Mesodermal cell (in vitro differentiated cells): Measurements from ENCODE around the gene PPA1.
A peak's percentile ranks its signal among the peaks of the same experiment; 100 is the strongest.
"Not testable (repeated sequence)": the region's sequence is repeated elsewhere in the genome, so short reads cannot be mapped to it uniquely, and the experiment has no call there.

Experiments used
- H3K27ac ChIP-seq: 2 replicates; pipeline ENCODE4 v1.7.0; 2013; ENCODE audit warnings: mild to moderate bottlenecking, low read depth, low read length, moderate library complexity; ENCODE audit not compliant: severe bottlenecking
- H3K36me3 ChIP-seq: 2 replicates; pipeline ENCODE4 v1.7.1; 2013; ENCODE audit warnings: mild to moderate bottlenecking, low read length, moderate library complexity; ENCODE audit not compliant: control insufficient read depth, insufficient read depth
- H3K4me1 ChIP-seq: one replicate; pipeline ENCODE4 v1.7.1; 2013; ENCODE audit warnings: mild to moderate bottlenecking, low read length; ENCODE audit not compliant: insufficient read depth, control insufficient read depth, poor library complexity, severe bottlenecking
- H3K4me3 ChIP-seq: 2 replicates; pipeline ENCODE4 v1.7.0; 2013; ENCODE audit warnings: low read length, control low read depth, mild to moderate bottlenecking; ENCODE audit not compliant: insufficient read depth, poor library complexity, severe bottlenecking; ENCODE audit errors: extremely low read depth
- H3K9me3 ChIP-seq: 2 replicates; pipeline ENCODE4 v1.7.1; 2013; ENCODE audit warnings: mild to moderate bottlenecking, low read length, moderate library complexity; ENCODE audit not compliant: control insufficient read depth
- WGBS, 2 experiments: methylation state at CpG; one replicate each; pipeline ENCODE4 v1.1.5; 2013; ENCODE audit warnings: missing lambda C conversion rate in 2 of 2; ENCODE audit not compliant: insufficient coverage in 2 of 2; 5-methylcytosine and 5-hydroxymethylcytosine counted together

PPA1 gene

GRCh38 chr10:70233939-70234300 lies 691 bp upstream of the PPA1 start:
- WGBS, 2 experiments, result no CpG with 5 or more reads among the region's 8 CpGs
- Histone ChIP-seq H3K4me1 (no peaks in the 10 kb centered on the region), H3K36me3 (peaks cover 15% of the 10 kb centered on the region), H3K27ac (no peak overlapping the region), H3K9me3 (no peaks in the 10 kb centered on the region), H3K4me3 (peak overlapping the region; percentile 79)

GRCh38 chr10:70232859-70233108 lies 445 bp downstream of the PPA1 start:
- Histone ChIP-seq H3K36me3 (peaks cover 25% of the 10 kb centered on the region), H3K27ac (no peak overlapping the region), H3K4me3 (peak overlapping the region; percentile 79), H3K9me3 (no peaks in the 10 kb centered on the region), H3K4me1 (no peaks in the 10 kb centered on the region)
- 0% methylated on average over 7 to 16 of the region's 18 CpGs for WGBS, 2 experiments

GRCh38 chr10:70232155-70232858 lies 922 bp downstream of the PPA1 start:
- Histone ChIP-seq H3K9me3 (no peaks in the 10 kb centered on the region), H3K27ac (no peak overlapping the region), H3K36me3 (peaks cover 28% of the 10 kb centered on the region), H3K4me3 (peak overlapping the region; percentile 79), H3K4me1 (no peaks in the 10 kb centered on the region)
- WGBS, 2 experiments, result 1 to 2% methylated on average over 19 to 30 of the region's 39 CpGs

DNA sequence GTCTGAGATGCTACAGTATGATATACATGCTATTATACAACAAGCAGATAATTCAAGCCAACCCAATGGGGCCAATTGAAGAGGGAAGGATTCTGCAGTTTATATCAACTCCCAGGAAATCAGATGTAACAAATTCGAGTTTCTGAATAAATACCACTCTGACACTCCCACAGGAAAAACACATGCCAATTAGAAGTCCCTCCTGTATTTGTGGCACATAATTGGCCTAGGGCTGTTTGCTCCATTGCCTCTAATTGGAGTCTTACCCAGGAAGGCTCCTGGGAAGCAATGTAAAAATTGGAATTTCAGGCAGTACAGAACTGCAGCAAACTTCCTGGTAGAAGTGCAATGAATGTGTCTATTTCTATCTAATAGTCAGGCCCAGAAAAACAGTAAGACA lies 4.7 kb downstream of the PPA1 start:
- H3K36me3 ChIP-seq, result peaks cover 38% of the 10 kb centered on the region
- WGBS, 2 experiments, result 67% methylated on average over 1 of the region's 1 CpG; no CpG with 5 or more reads in 1 of the 2 experiments

DNA sequence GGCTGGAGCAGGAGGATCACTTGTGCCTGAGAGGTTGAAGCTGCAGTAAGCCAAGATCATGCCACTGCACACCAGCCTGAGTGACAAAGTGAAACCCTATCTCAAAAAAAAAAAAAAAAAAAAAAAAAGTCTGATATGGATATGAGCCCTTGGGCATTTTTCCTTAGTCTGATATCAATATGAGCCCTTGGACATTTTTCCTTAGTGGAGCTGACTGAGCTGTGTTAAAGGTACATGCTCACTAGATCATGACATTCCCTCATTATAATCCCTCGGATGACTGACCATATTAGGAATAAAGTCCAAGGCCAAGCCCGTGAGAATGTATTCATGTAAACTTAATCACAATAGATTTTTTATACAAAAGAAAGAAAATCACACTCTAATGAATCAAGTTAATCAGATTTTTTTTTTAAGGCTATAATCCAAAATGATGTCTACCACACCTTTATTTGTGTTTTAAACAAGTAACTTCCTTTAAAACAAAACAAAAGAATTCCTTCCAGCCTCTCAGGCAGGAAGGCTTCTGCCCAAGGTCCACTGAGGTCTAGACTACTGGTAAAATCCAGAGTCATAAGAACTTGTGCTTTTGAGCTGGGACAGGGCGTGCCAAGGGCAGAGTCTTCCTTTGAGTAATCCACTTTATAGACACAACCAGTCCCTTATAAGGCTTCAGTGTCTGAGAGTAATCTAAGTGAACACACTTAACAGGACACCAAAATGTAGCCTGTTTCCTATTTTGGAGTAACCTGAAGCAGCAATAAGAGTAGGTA lies 5.5 kb downstream of the PPA1 start:
- Histone ChIP-seq H3K27ac (no peak overlapping the region), H3K4me3 (no peak overlapping the region), H3K9me3 (no peaks in the 10 kb centered on the region), H3K4me1 (no peaks in the 10 kb centered on the region), H3K36me3 (peaks cover 38% of the 10 kb centered on the region)
- 67% methylated on average over 1 of the region's 3 CpGs; no CpG with 5 or more reads in 1 of the 2 experiments for WGBS, 2 experiments

More for the DNA sequence above, 4.7 kb downstream of the PPA1 start:
- H3K4me3 ChIP-seq, result no peak overlapping the region
- no peak overlapping the region for H3K27ac ChIP-seq
- H3K9me3 ChIP-seq, result no peaks in the 10 kb centered on the region
- no peaks in the 10 kb centered on the region for H3K4me1 ChIP-seq

- Histone ChIP-seq H3K4me3 (no peak overlapping the region), H3K27ac (no peak overlapping the region), H3K36me3 (peaks cover 28% of the 10 kb centered on the region), H3K9me3 (no peaks in the 10 kb centered on the region), H3K4me1 (no peaks in the 10 kb centered on the region)
- 91 to 94% methylated on average over 2 of the region's 2 CpGs for WGBS, 2 experiments
These were observed 9.5 kb downstream of the PPA1 start for GRCh38 chr10:70223728-70224127.

- H3K4me3 ChIP-seq, H3K9me3 ChIP-seq, H3K27ac ChIP-seq, H3K4me1 ChIP-seq: not testable (repeated sequence)
- 95 to 98% methylated on average over 4 to 5 of the region's 9 CpGs for WGBS, 2 experiments
- H3K36me3 ChIP-seq, result peaks cover 25% of the 10 kb centered on the region
These were observed 10.3 kb downstream of the PPA1 start for GRCh38 chr10:70222811-70223447.

DNA sequence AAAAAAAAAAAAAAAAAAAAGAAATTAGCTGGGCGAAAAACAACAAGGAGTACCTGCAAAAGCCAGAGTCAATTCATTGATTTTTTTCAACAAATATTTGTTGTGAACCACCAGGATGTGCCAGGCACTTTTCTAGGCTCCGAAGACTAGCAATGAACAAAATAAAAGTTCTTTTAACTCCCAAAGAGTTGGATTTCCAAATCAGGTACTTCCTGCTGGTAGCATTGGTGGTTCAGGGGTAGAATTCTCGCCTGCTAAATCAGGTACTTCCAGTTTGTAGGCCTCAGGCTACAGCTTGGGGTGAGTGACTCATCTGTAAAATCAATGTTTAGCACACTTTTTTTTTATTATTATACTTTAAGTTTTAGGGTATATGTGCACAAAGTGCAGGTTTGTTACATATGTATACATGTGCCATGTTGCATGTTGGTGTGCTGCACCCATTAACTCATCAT lies 10.9 kb downstream of the PPA1 start:
- H3K4me1 ChIP-seq, result no peaks in the 10 kb centered on the region
- no peak overlapping the region for H3K27ac ChIP-seq
- H3K36me3 ChIP-seq, result peaks cover 22% of the 10 kb centered on the region
- H3K4me3 ChIP-seq, result no peak overlapping the region
- WGBS, 2 experiments, result 100% methylated on average over 1 of the region's 3 CpGs; no CpG with 5 or more reads in 1 of the 2 experiments
- no peaks in the 10 kb centered on the region for H3K9me3 ChIP-seq

- 67 to 78% methylated on average over 1 of the region's 1 CpG for WGBS, 2 experiments
- H3K36me3 ChIP-seq, result peaks cover 25% of the 10 kb centered on the region
These were observed 12.2 kb downstream of the PPA1 start for GRCh38 chr10:70221030-70221429.

GRCh38 chr10:70212879-70213278 lies 20.4 kb downstream of the PPA1 start:
- Histone ChIP-seq H3K4me3 (no peak overlapping the region), H3K36me3 (peaks cover 78% of the 10 kb centered on the region), H3K4me1 (no peaks in the 10 kb centered on the region), H3K9me3 (no peaks in the 10 kb centered on the region), H3K27ac (no peak overlapping the region)
- 100% methylated on average over 1 of the region's 1 CpG; no CpG with 5 or more reads in 1 of the 2 experiments for WGBS, 2 experiments

More at GRCh38 chr10:70221030-70221429, 12.2 kb downstream of the PPA1 start:
- Histone ChIP-seq H3K27ac (no peak overlapping the region), H3K4me3 (no peak overlapping the region), H3K9me3 (no peaks in the 10 kb centered on the region), H3K4me1 (no peaks in the 10 kb centered on the region)

DNA sequence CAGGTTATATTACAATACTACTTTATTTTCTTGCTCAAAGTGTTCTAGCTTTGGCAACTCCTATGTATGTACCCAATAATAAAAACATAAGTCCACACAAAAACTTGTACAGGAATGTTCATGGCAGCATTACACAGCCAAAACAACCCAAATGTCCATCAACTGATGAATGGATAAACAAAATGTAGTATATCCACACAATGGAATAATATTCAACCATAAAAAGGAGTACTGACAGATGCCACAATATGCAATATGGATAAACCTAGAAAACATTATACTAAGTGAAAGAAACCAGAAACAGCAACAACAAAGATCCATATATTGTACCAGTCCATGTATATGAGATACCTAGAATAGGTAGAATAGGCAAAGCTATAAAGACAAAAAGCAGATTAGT lies 21.0 kb downstream of the PPA1 start:
- no peak overlapping the region for H3K4me3 ChIP-seq
- no peaks in the 10 kb centered on the region for H3K9me3 ChIP-seq
- H3K36me3 ChIP-seq, result peaks cover 82% of the 10 kb centered on the region
- no peaks in the 10 kb centered on the region for H3K4me1 ChIP-seq
- no peak overlapping the region for H3K27ac ChIP-seq
